ENCODE results near the gene OSBPL10.

Gene OSBPL10

DNA sequence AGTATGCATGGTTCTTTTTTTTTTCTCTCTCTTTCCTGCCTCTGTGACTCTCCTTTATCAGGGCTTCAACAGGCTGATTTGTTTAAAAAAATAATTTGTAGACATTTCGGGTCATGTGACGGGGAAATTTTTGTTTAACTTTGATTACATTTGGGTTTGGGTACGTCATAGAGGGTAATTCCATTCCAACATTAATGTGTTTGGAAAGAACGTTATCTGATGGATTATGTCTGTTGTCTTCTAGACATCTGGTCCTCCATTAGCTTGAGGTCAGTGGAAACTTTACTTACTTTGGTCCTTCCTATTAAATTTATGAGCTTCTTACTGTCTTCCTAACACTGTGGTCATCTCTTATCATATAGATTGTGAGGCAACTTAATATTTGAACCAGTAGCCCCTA lies 367.4 kb downstream of the OSBPL10 start:
- no peak for DNase-seq (ENCODE audit: low spot score)

DNA sequence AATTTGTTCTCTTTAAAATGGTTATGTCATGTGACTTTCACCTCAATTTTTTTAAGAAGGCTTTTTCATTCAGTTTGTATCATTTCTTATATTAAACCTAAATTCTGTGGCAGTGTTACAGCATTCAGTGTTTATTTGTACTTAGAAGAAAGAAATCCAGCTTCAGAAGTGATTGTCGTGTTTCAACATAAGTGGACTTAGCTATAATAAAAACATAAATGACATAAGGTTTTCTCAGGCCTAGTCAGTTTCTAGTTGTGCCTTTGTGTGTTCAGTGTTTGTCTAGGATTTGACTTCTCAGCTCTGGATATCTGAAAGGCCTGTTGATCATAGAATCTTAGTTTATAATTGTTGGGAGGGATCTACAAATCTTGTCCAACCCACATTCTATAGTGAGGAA lies 367.9 kb downstream of the OSBPL10 start:
- no peak for DNase-seq (ENCODE audit: low spot score)

All from germinal center (tissue), 1 donor.